HepG2 (cell line): ENCODE measurements around the gene TYW1.
"Not testable (repeated sequence)": the region's sequence is repeated elsewhere in the genome, so short reads cannot be mapped to it uniquely, and the experiment has no call there.

Source experiments
- CHD4 ChIP-seq: fragments of 200-600 bp; sonication (generic); IDR thresholded peaks from 2 replicates; pipeline ENCODE4 v1.7.0; 2017; ENCODE audit warnings: mild to moderate bottlenecking, low read length, borderline replicate concordance
- CTCF ChIP-seq: sonication (generic); formaldehyde crosslinking; IDR thresholded peaks from 2 replicates; pipeline ENCODE4 v1.5.0; 2020; ENCODE audit warnings: mild to moderate bottlenecking, missing genetic modification reagents, moderate library complexity
- KDM5A ChIP-seq: fragments of 200-600 bp; sonication (generic); IDR thresholded peaks from 2 replicates; pipeline ENCODE4 v1.7.0; 2018; ENCODE audit warnings: antibody characterized with exemption, mild to moderate bottlenecking, low read length, borderline replicate concordance
- MTA1 ChIP-seq: sonication (generic); formaldehyde crosslinking; IDR thresholded peaks from 2 replicates; pipeline ENCODE4 v1.4.0; 2020; ENCODE audit warnings: missing genetic modification reagents, mild to moderate bottlenecking, borderline replicate concordance
- NFIC ChIP-seq: IDR thresholded peaks from 2 replicates; pipeline ENCODE4 v1.6.1; 2012; ENCODE audit warnings: mild to moderate bottlenecking, low read length, inconsistent platforms
- POLR2A ChIP-seq, 2 experiments: IDR thresholded peaks; 2 replicates each; pipeline ENCODE4 v1.6.1; 2011; ENCODE audit warnings: low read depth in 2 of 2, low read length in 2 of 2, mild to moderate bottlenecking in 1 of 2, moderate library complexity in 1 of 2; ENCODE audit not compliant: insufficient read depth in 1 of 2
- RFX5 ChIP-seq: IDR thresholded peaks from 2 replicates; pipeline ENCODE4 v1.6.1; 2011; ENCODE audit warnings: low read depth, low read length, improper control_type of control experiment
- SIN3A ChIP-seq: IDR thresholded peaks from 2 replicates; pipeline ENCODE4 v1.6.1; 2011; ENCODE audit warnings: low read depth, mild to moderate bottlenecking, control low read depth, low read length, borderline replicate concordance
- TBP ChIP-seq: sonication (generic); formaldehyde crosslinking; IDR thresholded peaks from 2 replicates; pipeline ENCODE4 v1.5.0; 2020; ENCODE audit warnings: missing genetic modification reagents
- TCF7L2 ChIP-seq: IDR thresholded peaks from 2 replicates; pipeline ENCODE4 v1.6.1; 2011; ENCODE audit warnings: mild to moderate bottlenecking, low read depth, low read length, moderate library complexity
- TFE3 ChIP-seq: IDR thresholded peaks from 2 replicates; pipeline ENCODE4 v1.6.1; 2016
- ZNF530 ChIP-seq: sonication (generic); formaldehyde crosslinking; IDR thresholded peaks from 2 replicates; pipeline ENCODE4 v1.5.0; 2020; ENCODE audit warnings: low read depth, mild to moderate bottlenecking, missing genetic modification reagents
- ZNF589 ChIP-seq: sonication (generic); formaldehyde crosslinking; conservative IDR thresholded peaks from 2 replicates; pipeline ENCODE4 v1.8.0; 2022; ENCODE audit warnings: mild to moderate bottlenecking, moderate library complexity, missing genetic modification reagents

- not testable (repeated sequence) for TF ChIP-seq TFE3; KDM5A; CHD4; CTCF (CRISPR knock-in tag); TCF7L2; MTA1; ZNF589 (CRISPR knock-in tag); RFX5; POLR2A (IDR thresholded peaks at IDR 0.05; ENCODE audit: insufficient read depth in 1 of 2, low read depth in 2 of 2, low read length in 2 of 2); SIN3A; ZNF530 (CRISPR knock-in tag); TBP (CRISPR knock-in tag); NFIC
Observed at GRCh38 chr7:67145581-67146193, 149.1 kb downstream of the TYW1 start.
